ENCODE measurements around the gene EEA1. TPM values are rescaled to one million over a fixed set of nuclear protein-coding genes. Genes with fewer than 3 reads are reported as not detected.

Gene EEA1
- total and polyA plus RNA-seq, 2 of the 8 experiments (the other 6 are each of a cell fraction or from before 2014, with no cell fraction given) = 1.0 to 18.8 TPM

DNA sequence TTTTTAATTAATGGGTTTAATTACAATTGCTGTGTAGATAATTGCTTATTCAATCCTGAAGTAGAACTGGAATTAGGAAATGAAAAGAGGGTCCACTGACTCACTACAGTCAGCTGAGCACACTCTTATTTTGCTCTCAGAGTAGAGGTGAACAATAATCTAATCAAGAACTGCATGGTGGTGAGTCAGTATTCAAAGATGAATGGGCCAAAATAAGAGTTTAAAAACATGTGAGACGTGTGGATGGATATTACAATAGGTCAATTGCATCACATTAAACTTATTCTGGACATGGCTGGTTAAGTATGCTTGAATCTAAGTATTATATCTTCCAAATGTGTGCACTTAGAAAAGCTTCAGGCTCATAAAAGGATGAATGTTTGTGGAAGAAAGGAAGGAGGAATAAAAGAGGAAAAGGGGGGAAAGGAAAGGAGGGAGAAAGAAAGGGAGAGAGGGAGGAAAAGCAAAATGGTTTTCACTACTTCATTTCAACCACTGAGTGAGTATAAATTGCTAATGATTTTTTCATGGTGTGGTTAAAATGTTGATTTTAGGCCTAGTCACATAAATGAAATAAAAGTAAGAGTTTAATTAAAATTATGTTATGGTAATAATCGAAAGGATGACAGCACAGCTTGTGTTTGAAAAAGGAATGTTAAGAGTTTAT lies 27.0 kb upstream of the EEA1 start:
- no peaks in the 10 kb centered on the region for H3K4me1 ChIP-seq (replicated peaks in 1 of 4; ENCODE audit: control insufficient read depth in 3 of 4, insufficient read depth in 4 of 4, low read length in 3 of 4)
- H2BK20ac ChIP-seq (ENCODE audit: low read length) = no peak overlapping the region
- FAIRE-seq (no peak), DNase-seq (ENCODE audit: low read depth in 1 of 2, low spot score in 2 of 2) (no peak)
- H2AK5ac ChIP-seq (ENCODE audit: low read depth, low read length) = no peak overlapping the region
- no peak overlapping the region for H2BK15ac ChIP-seq (ENCODE audit: low read length)
- H2BK12ac ChIP-seq (ENCODE audit: low read depth, low read length) = no peak overlapping the region
- H3K4me3 ChIP-seq (ENCODE audit: extremely low read depth in 1 of 4, insufficient read depth in 2 of 4, low read depth in 3 of 4, low read length in 4 of 4) = no peak overlapping the region
- ChIA-PET POLR2A (ENCODE audit: partially characterized antibody) (interaction anchor here (0.6 kb wide), 1 partner anchor 13 kb away, joined by 3 read pairs; no protein-coding TSS in a partner anchor), CTCF (ENCODE audit: partially characterized antibody) (interaction anchor here (0.7 kb wide), 1 partner anchor 27 kb away, joined by 3 read pairs; no protein-coding TSS in a partner anchor)
- H4K91ac ChIP-seq (replicated peaks; ENCODE audit: insufficient read length, low read length) = no peak overlapping the region
- WGBS, 2 experiments (ENCODE audit: extremely low coverage in 1 of 2, insufficient coverage in 1 of 2, insufficient read length in 1 of 2, insufficient replicate concordance in 2 of 2, low coverage in 1 of 2, low lambda C conversion rate in 2 of 2, missing lambda C conversion rate in 1 of 2) = 84 to 100% methylated on average over 1 to 2 of the region's 2 CpGs
- H3K27me3 ChIP-seq (replicated peaks in 1 of 4; ENCODE audit: control insufficient read depth in 3 of 4, extremely low read depth in 1 of 4, insufficient read depth in 3 of 4, low read length in 3 of 4) = no peaks in the 10 kb centered on the region
- no peak overlapping the region for H3K9ac ChIP-seq (replicated peaks in 1 of 4; ENCODE audit: extremely low read depth in 1 of 4, low read depth in 3 of 4, low read length in 3 of 4)
- H3K14ac ChIP-seq (ENCODE audit: insufficient read length) = no peak overlapping the region
- H3K36me3 ChIP-seq (ENCODE audit: control insufficient read depth in 2 of 4, insufficient read depth in 4 of 4, low read length in 3 of 4) = no peaks in the 10 kb centered on the region
- H3K79me2 ChIP-seq (ENCODE audit: control insufficient read depth in 1 of 2, insufficient read depth in 2 of 2, low read length in 2 of 2) = no peaks in the 10 kb centered on the region
- no peak overlapping the region for H3K56ac ChIP-seq (replicated peaks; ENCODE audit: insufficient read length, low read depth, low read length)
- no peak overlapping the region for H2BK120ac ChIP-seq (replicated peaks; ENCODE audit: low read depth, low read length)
- H4K8ac ChIP-seq (ENCODE audit: extremely low read depth, insufficient read depth, low read length) = no peak overlapping the region
- no peak overlapping the region for H3K4ac ChIP-seq (replicated peaks; ENCODE audit: insufficient read length, low read depth, low read length)
- H4K20me1 ChIP-seq (replicated peaks in 1 of 2; ENCODE audit: control insufficient read depth in 1 of 2, insufficient read depth in 2 of 2, low read length in 2 of 2) = no peaks in the 10 kb centered on the region
- no peak overlapping the region for H2AFZ ChIP-seq (ENCODE audit: low read length)
- H3K23ac ChIP-seq (ENCODE audit: insufficient read length) = no peak overlapping the region
- H3K27ac ChIP-seq (ENCODE audit: low read depth, low read length) = no peak overlapping the region
- H4K5ac ChIP-seq (ENCODE audit: insufficient read length, low read depth, low read length) = no peak overlapping the region
- no peak overlapping the region for H2BK5ac ChIP-seq (ENCODE audit: low read depth, low read length)
- H3K79me1 ChIP-seq (ENCODE audit: low read depth, low read length) = no peaks in the 10 kb centered on the region
- 0 out of 4 replicates have a peak, but pooled peaks cover 0 to 3% of the 10 kb centered on the region in 2 experiments for H3K9me3 ChIP-seq (ENCODE audit: insufficient read depth in 2 of 2, low read depth in 1 of 2, low read length in 1 of 2)
- H3K18ac ChIP-seq (ENCODE audit: extremely low read depth, low read length) = no peak overlapping the region
- no peak overlapping the region for H3K4me2 ChIP-seq (ENCODE audit: insufficient read depth in 1 of 2, low read depth in 2 of 2, low read length in 2 of 2)
- no peaks in the 10 kb centered on the region for H3K23me2 ChIP-seq (ENCODE audit: low read depth, low read length)
- TF ChIP-seq ZNF274 (IDR thresholded peaks at IDR 0.05; ENCODE audit: borderline replicate concordance, extremely low read depth, low read length) (no peak), JUN (IDR thresholded peaks at IDR 0.05; ENCODE audit: low read depth, low read length) (no peak), SIX5 (IDR thresholded peaks at IDR 0.05; ENCODE audit: low read depth, low read length) (no peak), GTF2F1 (IDR thresholded peaks at IDR 0.05; ENCODE audit: borderline replicate concordance, low read depth, low read length) (no peak), RFX5 (IDR thresholded peaks at IDR 0.05; ENCODE audit: borderline replicate concordance, low read depth, low read length) (no peak), POLR2A (IDR thresholded peaks at IDR 0.05; ENCODE audit: control extremely low read depth in 1 of 2, low read depth in 2 of 2, low read length in 2 of 2) (no peak), RNF2 (IDR thresholded peaks at IDR 0.05; ENCODE audit: borderline replicate concordance, low read depth, low read length, missing control alignments, poor library complexity, severe bottlenecking) (no peak), CTBP2 (IDR thresholded peaks at IDR 0.05; ENCODE audit: borderline replicate concordance, insufficient read depth, insufficient read length, low read length) (no peak), CHD2 (IDR thresholded peaks at IDR 0.05; ENCODE audit: low read length) (no peak), MAFK (IDR thresholded peaks at IDR 0.05; ENCODE audit: low read depth, low read length) (no peak)
- TF ChIP-seq, protein P1, sequence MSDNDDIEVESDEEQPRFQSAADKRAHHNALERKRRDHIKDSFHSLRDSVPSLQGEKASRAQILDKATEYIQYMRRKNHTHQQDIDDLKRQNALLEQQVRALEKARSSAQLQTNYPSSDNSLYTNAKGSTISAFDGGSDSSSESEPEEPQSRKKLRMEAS (IDR thresholded peaks at IDR 0.05) = no peak
- TF ChIP-seq, protein P2, sequence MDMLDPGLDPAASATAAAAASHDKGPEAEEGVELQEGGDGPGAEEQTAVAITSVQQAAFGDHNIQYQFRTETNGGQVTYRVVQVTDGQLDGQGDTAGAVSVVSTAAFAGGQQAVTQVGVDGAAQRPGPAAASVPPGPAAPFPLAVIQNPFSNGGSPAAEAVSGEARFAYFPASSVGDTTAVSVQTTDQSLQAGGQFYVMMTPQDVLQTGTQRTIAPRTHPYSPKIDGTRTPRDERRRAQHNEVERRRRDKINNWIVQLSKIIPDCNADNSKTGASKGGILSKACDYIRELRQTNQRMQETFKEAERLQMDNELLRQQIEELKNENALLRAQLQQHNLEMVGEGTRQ (IDR thresholded peaks at IDR 0.05; ENCODE audit: low read length) = no peak

Data from H1 (cell line).